GM15510 (cell line): Measurements from ENCODE around the gene FAM43A.

ENCODE experiments used
- POLR2A ChIP-seq: IDR thresholded peaks from 3 replicates; pipeline ENCODE4 v1.6.1; 2011; ENCODE audit warnings: borderline replicate concordance; ENCODE audit not compliant: insufficient read length; ENCODE audit errors: extremely low read depth

FAM43A gene

GRCh38 chr3:194736896-194737600, 51.4 kb downstream of the FAM43A start:
- TF ChIP-seq POLR2A: no peak
